ENCODE data around the gene CLCN6.

GRCh38 chr1:11800391-11800755 is 5.6 kb upstream of the CLCN6 start:
- TF ChIP-seq CTCF (IDR thresholded peaks at IDR 0.05) (no peak), POLR2A (IDR thresholded peaks at IDR 0.05) (no peak), EP300 (IDR thresholded peaks at IDR 0.05) (no peak)
